ENCODE data around the gene MOSPD2. TPM values are rescaled to one million over a fixed set of nuclear protein-coding genes. Genes with fewer than 3 reads are reported as not detected.

The MOSPD2 gene
- total RNA-seq: 23.3 and 29.0 TPM in 2 replicates

GRCh38 chrX:14872851-14873675 lies at the start of gene MOSPD2, which contains the start of gene FANCB:
MOSPD2 (plus strand) TSS chrX:14873421; CDS start chrX:14873529, 108 bp downstream.
FANCB (minus strand) TSS chrX:14873069; CDS start chrX:14865510, 7,559 bp downstream.
- Histone ChIP-seq H3K36me3 (ENCODE audit: insufficient read depth, low read length) (peaks cover 2% of the 10 kb centered on the region), H3K79me2 (ENCODE audit: insufficient read depth, low read length) (peaks cover 51% of the 10 kb centered on the region), H3K4me1 (ENCODE audit: insufficient read depth, low read length) (peaks cover 6% of the 10 kb centered on the region), H2AFZ (ENCODE audit: low read length) (peak within 1 kb of the TSS; percentile 88), H3K9me3 (ENCODE audit: low read depth, low read length) (no peaks in the 10 kb centered on the region), H3K4me2 (ENCODE audit: insufficient read depth, low read length) (peak within 1 kb of the TSS; percentile 82), H4K20me1 (ENCODE audit: insufficient read depth, low read length) (no peaks in the 10 kb centered on the region), H3K27me3 (ENCODE audit: insufficient read depth, low read length) (no peaks in the 10 kb centered on the region), H3K27ac (ENCODE audit: low read depth, low read length) (peak within 1 kb of the TSS; percentile 67), H3K4me3 (ENCODE audit: insufficient read depth, low read length) (peak within 1 kb of the TSS; percentile 80)
- no peak for TF ChIP-seq CTCF (IDR thresholded peaks at IDR 0.05; ENCODE audit: extremely low read depth, low read depth, low read length)
- peak; percentile 96 for DNase-seq (ENCODE audit: insufficient read length, low spot score, missing footprints)

- Histone ChIP-seq H3K27ac (ENCODE audit: low read depth, low read length) (no peak overlapping the region), H3K9me3 (ENCODE audit: low read depth, low read length) (no peaks in the 10 kb centered on the region), H3K27me3 (ENCODE audit: insufficient read depth, low read length) (no peaks in the 10 kb centered on the region), H4K20me1 (ENCODE audit: insufficient read depth, low read length) (no peaks in the 10 kb centered on the region), H3K79me2 (ENCODE audit: insufficient read depth, low read length) (no peaks in the 10 kb centered on the region), H2AFZ (ENCODE audit: low read length) (no peak overlapping the region), H3K36me3 (ENCODE audit: insufficient read depth, low read length) (no peaks in the 10 kb centered on the region), H3K4me2 (ENCODE audit: insufficient read depth, low read length) (no peak overlapping the region), H3K4me3 (ENCODE audit: insufficient read depth, low read length) (no peak overlapping the region), H3K4me1 (ENCODE audit: insufficient read depth, low read length) (no peaks in the 10 kb centered on the region)
- no peak for TF ChIP-seq CTCF (IDR thresholded peaks at IDR 0.05; ENCODE audit: extremely low read depth, low read depth, low read length)
- DNase-seq (ENCODE audit: insufficient read length, low spot score, missing footprints): peak; percentile 11
Measured at GRCh38 chrX:14825851-14826250, 47.4 kb upstream of the MOSPD2 start.

GRCh38 chrX:14826319-14826718 lies 46.9 kb upstream of the MOSPD2 start:
- Histone ChIP-seq H2AFZ (ENCODE audit: low read length) (no peak overlapping the region), H3K79me2 (ENCODE audit: insufficient read depth, low read length) (no peaks in the 10 kb centered on the region), H3K36me3 (ENCODE audit: insufficient read depth, low read length) (no peaks in the 10 kb centered on the region), H3K27ac (ENCODE audit: low read depth, low read length) (no peak overlapping the region), H4K20me1 (ENCODE audit: insufficient read depth, low read length) (no peaks in the 10 kb centered on the region), H3K4me2 (ENCODE audit: insufficient read depth, low read length) (no peak overlapping the region), H3K27me3 (ENCODE audit: insufficient read depth, low read length) (no peaks in the 10 kb centered on the region), H3K4me1 (ENCODE audit: insufficient read depth, low read length) (no peaks in the 10 kb centered on the region), H3K4me3 (ENCODE audit: insufficient read depth, low read length) (no peak overlapping the region), H3K9me3 (ENCODE audit: low read depth, low read length) (no peaks in the 10 kb centered on the region)
- no peak for DNase-seq (ENCODE audit: insufficient read length, low spot score, missing footprints)
- TF ChIP-seq CTCF (IDR thresholded peaks at IDR 0.05; ENCODE audit: extremely low read depth, low read depth, low read length): no peak

- no peak for DNase-seq (ENCODE audit: insufficient read length, low spot score, missing footprints)
- Histone ChIP-seq H3K4me3 (ENCODE audit: insufficient read depth, low read length) (no peak overlapping the region), H2AFZ (ENCODE audit: low read length) (no peak overlapping the region), H4K20me1 (ENCODE audit: insufficient read depth, low read length) (no peaks in the 10 kb centered on the region), H3K4me2 (ENCODE audit: insufficient read depth, low read length) (no peak overlapping the region), H3K36me3 (ENCODE audit: insufficient read depth, low read length) (no peaks in the 10 kb centered on the region), H3K4me1 (ENCODE audit: insufficient read depth, low read length) (no peaks in the 10 kb centered on the region), H3K27me3 (ENCODE audit: insufficient read depth, low read length) (no peaks in the 10 kb centered on the region), H3K27ac (ENCODE audit: low read depth, low read length) (no peak overlapping the region), H3K79me2 (ENCODE audit: insufficient read depth, low read length) (no peaks in the 10 kb centered on the region), H3K9me3 (ENCODE audit: low read depth, low read length) (no peaks in the 10 kb centered on the region)
- TF ChIP-seq CTCF (IDR thresholded peaks at IDR 0.05; ENCODE audit: extremely low read depth, low read depth, low read length): no peak
Measured at GRCh38 chrX:14829643-14830042, 43.6 kb upstream of the MOSPD2 start.
